ENCODE measurements around the gene KCNH1.

The KCNH1 gene

GRCh38 chr1:210800301-210800700 is 333.6 kb downstream of the KCNH1 start:
- DNase-seq (ENCODE audit: low spot score), result no peak

- no peak for DNase-seq (ENCODE audit: low spot score)
These were observed 336.5 kb downstream of the KCNH1 start for GRCh38 chr1:210797422-210797821.

DNA sequence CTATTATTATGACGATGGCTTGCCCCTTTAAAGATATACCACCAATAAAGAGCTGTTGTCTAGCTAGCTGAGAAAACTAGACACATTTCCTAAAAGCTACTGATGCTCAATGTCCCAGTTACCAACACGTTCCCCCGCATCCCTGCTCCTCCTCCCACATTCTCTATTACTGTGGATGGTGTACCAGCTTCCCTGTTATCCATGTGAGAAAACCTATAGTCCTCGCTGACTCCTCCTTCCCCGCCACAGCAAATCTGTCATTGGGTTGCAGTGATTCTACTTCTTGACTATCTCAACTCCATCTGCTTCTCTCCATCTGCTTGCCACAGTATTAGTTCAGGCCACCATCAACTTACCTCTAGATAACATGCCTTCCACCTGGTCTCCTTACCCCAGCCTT is 337.5 kb downstream of the KCNH1 start:
- no peak for DNase-seq (ENCODE audit: low spot score)

- DNase-seq (ENCODE audit: low spot score), result no peak
These were observed 339.5 kb downstream of the KCNH1 start for GRCh38 chr1:210794445-210794844.

DNA sequence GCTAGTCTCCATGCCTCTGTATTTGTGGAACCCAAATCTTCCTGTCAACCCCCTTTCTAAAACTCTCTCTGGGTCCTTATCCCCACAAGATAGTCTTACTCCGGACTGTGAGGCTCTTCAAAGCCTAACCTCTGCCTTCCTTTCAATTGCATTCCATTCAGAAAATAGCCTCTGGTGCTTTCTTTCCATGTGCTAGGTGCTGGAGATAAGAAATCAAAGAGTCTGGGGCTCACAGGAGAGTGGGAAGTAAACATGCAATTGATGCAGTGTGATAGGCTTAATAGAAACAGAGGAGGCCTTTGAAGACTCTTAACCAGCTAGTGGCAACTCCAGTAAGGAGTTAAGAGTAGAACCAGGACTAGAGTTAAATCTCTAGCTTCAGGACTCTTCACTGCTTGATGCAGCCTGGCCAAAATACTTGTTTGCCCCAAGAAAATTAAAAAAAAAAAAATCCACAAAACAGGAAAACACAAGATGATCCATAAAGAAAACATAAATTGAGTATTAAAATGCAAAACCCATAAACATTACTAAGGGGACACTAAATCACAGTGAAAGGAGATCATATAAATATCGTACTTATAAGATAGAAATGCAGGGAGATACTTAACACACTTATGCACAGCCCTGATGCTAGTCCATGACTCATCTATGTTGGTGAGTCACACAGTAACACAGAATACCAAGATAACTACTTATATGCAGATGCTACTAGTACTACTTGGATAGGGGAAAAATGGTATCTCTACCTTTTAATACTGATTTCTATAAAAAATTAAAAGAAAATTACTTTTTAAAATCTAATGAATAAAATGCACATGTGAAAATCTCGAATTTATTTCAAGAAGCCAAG is 341.5 kb downstream of the KCNH1 start:
- DNase-seq (ENCODE audit: low spot score), result peak; percentile 69

DNA sequence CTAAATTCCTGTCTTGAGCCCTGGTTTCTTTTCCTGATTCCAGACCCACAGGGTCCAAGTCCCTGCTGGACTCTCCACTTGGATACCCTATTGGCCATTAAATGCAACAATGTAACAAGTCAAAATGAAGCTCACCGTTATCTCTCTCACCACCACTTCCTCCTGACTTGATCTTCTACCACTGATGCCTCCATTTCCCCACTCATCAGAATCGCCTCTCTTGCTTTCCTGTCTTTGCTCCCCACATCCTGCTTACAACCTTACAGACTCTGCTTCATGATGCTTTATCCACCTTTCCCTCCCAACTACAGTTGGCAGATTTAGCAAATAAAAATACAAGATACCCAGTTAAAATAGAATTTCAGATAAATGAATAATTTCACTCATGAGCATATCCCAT is 343.8 kb downstream of the KCNH1 start:
- DNase-seq (ENCODE audit: low spot score), result no peak

DNA sequence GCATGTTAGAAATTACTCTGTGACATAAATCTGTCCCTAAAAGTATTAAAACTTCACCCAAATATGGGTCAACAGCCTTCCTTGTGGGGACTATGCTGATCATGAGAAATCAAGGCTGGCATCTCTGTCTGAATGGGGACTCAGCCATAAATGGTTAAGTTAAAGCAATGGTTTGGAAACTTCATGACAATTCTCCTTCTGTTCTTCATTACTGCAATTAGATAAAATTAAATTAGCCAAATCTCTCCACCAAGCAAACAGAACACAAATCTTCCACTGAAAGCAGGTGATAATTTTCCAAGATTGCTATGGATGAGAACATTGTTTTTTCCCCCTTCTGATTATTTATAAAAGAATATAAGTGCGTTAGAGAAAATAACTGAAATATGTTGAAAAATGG is 346.1 kb downstream of the KCNH1 start:
- no peak for DNase-seq (ENCODE audit: low spot score)

GRCh38 chr1:210786546-210786945 is 347.4 kb downstream of the KCNH1 start:
- no peak for DNase-seq (ENCODE audit: low spot score)

DNA sequence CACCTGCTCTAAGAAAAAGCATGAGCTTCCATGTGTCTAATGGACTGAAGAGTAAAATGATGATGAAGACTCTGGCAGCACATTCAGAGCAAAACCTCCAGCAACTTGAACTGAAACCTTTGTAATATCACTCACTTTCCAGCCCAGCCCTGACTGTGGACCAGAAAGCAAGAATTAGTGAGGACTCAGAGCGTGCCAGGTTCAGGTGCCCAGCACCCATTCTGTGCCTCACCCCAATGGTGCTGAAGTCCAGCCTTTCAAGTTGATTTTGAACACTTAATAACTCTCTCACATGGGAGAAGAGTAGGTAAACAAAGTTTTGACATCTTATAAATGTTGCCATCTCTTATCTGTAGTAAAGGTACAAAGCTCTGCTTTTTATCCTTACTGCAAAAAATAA is 350.0 kb downstream of the KCNH1 start:
- no peak for DNase-seq (ENCODE audit: low spot score)

GRCh38 chr1:210781652-210782051 is 352.3 kb downstream of the KCNH1 start:
- DNase-seq (ENCODE audit: low spot score), result no peak

DNA sequence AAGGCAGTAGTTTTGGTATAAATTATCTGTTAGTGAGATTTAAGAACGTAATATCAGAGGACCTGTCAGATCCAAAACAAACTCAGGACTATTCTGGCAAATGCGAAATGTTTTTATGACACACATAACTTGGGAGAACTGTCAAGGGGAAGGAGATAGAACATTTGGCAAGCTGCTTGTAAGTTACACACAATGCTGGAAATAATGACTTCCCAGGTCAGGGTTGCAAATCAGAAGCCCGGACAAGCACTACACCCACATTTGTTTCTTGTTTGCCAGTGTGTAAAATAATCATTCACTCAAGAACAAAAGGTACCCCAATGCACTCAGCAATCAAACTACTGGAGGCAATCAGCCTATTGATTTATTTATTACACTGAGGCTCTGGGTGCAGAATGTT is 354.7 kb downstream of the KCNH1 start:
- no peak for DNase-seq (ENCODE audit: low spot score)

- DNase-seq (ENCODE audit: low spot score), result no peak
These were observed 356.0 kb downstream of the KCNH1 start for GRCh38 chr1:210777914-210778313.

DNA sequence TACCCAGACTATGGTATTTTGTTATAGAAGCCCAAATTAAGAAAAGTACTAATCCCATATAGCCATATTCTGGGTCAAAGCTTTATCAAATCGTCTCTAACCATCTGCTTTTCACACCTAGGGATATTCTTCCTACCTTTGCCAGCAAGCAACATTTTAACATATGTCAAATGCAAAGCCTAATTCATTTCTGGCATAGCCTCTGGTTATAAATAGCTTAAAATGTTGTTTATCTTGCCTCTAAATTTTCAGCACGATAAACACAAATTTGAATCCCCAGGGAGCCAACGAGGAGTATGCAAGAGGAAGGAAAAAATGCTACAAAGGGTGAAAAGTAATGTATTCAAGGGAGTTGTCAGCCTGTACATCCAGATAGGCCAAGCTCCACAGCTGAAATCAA is 357.2 kb downstream of the KCNH1 start:
- no peak for DNase-seq (ENCODE audit: low spot score)

DNA sequence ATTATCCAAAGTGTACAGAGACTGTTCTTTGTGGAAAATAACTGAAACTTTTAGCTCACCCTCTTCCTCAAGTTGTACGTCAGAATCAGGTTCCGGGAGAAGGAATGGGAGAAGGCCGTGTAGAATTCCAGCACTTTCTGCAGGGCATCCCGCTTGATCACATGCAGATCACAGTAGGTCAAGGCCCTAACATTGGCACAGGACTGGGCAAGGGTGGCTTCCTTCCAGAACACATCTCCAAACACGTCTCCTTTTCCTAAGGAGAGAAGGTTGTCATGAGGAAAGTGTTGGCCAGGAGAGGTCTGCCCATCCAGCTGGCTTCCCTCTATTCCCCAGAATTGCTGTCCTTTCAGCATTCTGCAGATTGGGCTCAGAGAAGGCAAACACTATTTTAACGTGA is 358.7 kb downstream of the KCNH1 start:
- no peak for DNase-seq (ENCODE audit: low spot score)

GRCh38 chr1:210773450-210773849 is 360.5 kb downstream of the KCNH1 start:
- no peak for DNase-seq (ENCODE audit: low spot score)

- no peak for DNase-seq (ENCODE audit: low spot score)
These were observed 362.8 kb downstream of the KCNH1 start for GRCh38 chr1:210771131-210771530.

DNA sequence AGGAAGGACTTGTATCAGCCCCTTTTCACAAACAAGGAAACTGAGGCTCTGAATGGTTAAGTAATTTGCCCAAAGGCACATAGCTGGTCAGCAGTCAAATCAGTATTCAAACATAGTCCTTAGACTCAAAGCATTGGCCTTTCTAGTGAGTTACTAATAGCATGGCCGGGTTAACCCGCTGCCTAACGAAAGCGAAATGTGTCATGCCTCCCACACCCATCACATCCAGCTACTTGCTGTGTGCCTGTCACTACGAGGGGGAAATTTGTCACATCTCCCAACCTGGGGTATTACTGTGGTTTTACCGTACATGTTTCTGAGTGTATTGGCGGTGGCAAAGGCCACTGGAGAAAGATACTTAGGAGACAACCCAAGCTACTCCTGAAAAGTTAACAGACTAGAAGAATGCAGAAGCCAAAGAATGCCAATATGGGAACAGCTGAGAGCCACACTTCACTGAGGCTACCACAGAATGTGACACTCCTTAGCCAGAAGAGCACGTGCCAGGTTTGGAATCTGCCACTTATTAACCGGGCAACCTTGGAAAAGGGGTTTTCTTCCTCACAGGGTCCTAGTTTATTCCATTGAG is 363.5 kb downstream of the KCNH1 start:
- no peak for DNase-seq (ENCODE audit: low spot score)

DNA sequence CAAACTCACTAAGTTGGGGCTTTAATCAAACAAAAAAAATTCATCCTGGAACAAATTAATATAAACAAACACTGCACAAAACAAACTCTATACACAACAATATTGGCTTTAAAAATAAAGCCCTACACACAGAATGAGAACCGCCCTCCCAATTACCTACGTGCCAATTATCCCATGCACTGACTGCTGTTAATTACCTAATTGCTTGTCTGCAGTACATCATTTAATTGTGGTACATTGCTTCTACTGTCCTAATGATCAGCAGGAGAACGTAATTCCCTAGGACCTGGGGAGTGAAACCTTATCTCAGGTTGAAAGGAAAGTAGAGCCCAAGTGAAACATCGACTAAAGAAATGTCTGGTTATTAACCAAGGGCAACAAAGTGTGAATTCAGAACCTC is 364.5 kb downstream of the KCNH1 start:
- DNase-seq (ENCODE audit: low spot score), result no peak

GRCh38 chr1:210764536-210764935 is 369.4 kb downstream of the KCNH1 start:
- DNase-seq (ENCODE audit: low spot score), result no peak

DNA sequence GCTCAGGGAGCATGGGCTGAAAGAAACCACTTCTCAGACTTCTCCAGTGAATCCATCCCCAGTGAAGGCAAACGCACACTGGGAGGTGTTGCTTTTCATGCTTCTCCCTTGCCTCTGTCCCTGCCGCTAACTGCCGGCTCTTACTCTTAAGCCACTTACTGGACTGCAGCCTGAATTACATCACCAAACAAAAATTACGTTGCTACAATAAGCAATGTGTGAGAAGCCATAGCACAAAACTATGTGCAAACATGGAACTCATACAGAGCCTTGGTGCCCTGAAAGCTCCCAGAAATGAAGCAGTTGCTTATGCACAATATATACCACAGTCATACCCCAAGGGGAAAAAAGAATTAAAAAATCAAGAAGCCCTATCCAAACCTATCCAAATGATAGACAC is 375.2 kb downstream of the KCNH1 start:
- DNase-seq (ENCODE audit: low spot score), result no peak

GRCh38 chr1:210758261-210758660 is 375.7 kb downstream of the KCNH1 start:
- no peak for DNase-seq (ENCODE audit: low spot score)

- no peak for DNase-seq (ENCODE audit: low spot score)
These were observed 376.3 kb downstream of the KCNH1 start for GRCh38 chr1:210757677-210758076.

DNA sequence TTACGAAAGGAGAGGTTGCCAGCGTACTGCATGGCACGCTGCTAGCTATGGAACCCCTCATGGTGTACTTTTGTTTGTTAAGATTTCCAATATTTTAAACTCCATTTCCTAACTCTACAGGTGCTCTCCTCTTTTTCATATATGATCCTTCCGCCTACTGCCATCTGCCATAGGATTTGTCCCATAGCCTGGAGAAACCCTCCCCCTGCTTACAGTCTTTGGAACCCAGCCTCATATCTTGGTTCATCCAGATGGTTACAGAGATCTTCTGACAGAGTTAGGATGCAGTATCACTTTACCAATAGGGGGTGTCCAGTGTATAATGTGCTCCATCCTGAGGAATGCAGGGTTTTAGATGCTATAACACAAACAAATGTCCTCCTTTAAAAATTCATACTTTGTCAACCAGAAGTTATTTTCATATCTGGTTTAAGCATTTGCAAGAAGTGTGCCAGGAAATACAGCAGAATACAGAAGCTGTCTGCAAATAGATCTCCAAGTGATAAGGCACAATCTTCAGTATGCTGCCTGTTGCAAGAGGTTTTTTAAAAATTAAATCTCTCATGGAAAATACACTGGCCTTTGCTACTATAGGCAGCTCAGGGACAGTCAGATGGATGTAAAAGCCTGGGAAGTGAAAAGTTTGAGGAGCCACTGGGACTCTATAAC is 377.8 kb downstream of the KCNH1 start:
- no peak for DNase-seq (ENCODE audit: low spot score)
